Endothelial cell of umbilical vein (primary cell): ENCODE measurements around the gene PLPPR4. TPM values are rescaled to one million over a fixed set of nuclear protein-coding genes. Genes with fewer than 3 reads are reported as not detected.
"Not testable (repeated sequence)": the region's sequence is repeated elsewhere in the genome, so short reads cannot be mapped to it uniquely, and the experiment has no call there.

Experiments used
- BruUV-seq: library from RNA; stranded (reverse); fragments of 400-500 nt; replicated peaks from 2 replicates; lab custom pipeline; 2021; lab: Mats Ljungman, UMichigan
- CTCF ChIA-PET: fragments of 300-600, 350-600 bp; sonication (Branson Sonifier 250); formaldehyde crosslinking; loops from one replicate; lab custom pipeline; 2021; ENCODE audit warnings: antibody characterized with exemption, inconsistent platforms; lab: Charles Lee
- POLR2A ChIA-PET: fragments of 300-600, 350-600 bp; sonication (Branson Sonifier 250); formaldehyde crosslinking; loops from one replicate; lab custom pipeline; 2021; ENCODE audit warnings: antibody characterized with exemption, inconsistent platforms; lab: Charles Lee
- DNase-seq: peaks from one replicate; pipeline ENCODE4 v3.0.0-alpha.2; 2011; ENCODE audit warnings: low read depth, low spot score
- FAIRE-seq: peaks from 2 replicates; lab custom pipeline; 2011; peaks lifted over from hg19 to GRCh38; lab: Jason Lieb, UNC
- H2AFZ ChIP-seq: 2 replicates; pipeline ENCODE4 v1.6.0; 2012; ENCODE audit warnings: low read depth, low read length, control low read depth, inconsistent platforms
- H3K27ac ChIP-seq: 2 replicates; pipeline ENCODE4 v1.5.1; 2011; ENCODE audit warnings: low read depth, mild to moderate bottlenecking, control low read depth, low read length, moderate library complexity; ENCODE audit not compliant: insufficient read depth
- H3K27me3 ChIP-seq, 2 experiments: 2 replicates each; pipeline versions ENCODE4 v1.6.0 to v1.6.1; 2011; ENCODE audit warnings: low read length in 2 of 2, mixed read lengths in 1 of 2; ENCODE audit not compliant: control insufficient read depth in 2 of 2, insufficient read depth in 2 of 2
- H3K36me3 ChIP-seq, 2 experiments: 2 replicates in 1 of 2; 3 replicates in 1 of 2; pipeline ENCODE4 v1.5.1; 2011; ENCODE audit warnings: low read length in 2 of 2, mild to moderate bottlenecking in 1 of 2, moderate library complexity in 1 of 2; ENCODE audit not compliant: control insufficient read depth in 2 of 2, insufficient read depth in 2 of 2; ENCODE audit errors: extremely low read depth in 1 of 2
- H3K4me1 ChIP-seq: 3 replicates; pipeline ENCODE4 v1.5.1; 2011; ENCODE audit warnings: mild to moderate bottlenecking, low read length; ENCODE audit not compliant: control insufficient read depth, insufficient read depth; ENCODE audit errors: extremely low read depth
- H3K4me2 ChIP-seq: 2 replicates; pipeline ENCODE4 v1.6.1; 2011; ENCODE audit warnings: low read length, control low read depth, mixed read lengths; ENCODE audit not compliant: insufficient read depth
- H3K4me3 ChIP-seq, 3 experiments: fragments of 200-600 bp in 1 of 3; sonication (generic), shearing (Covaris generic) in 1 of 3; replicated peaks in 1 of 3; 2 replicates each; pipeline ENCODE4 v1.5.1; 2011 to 2016; ENCODE audit warnings: control low read depth in 3 of 3, low read length in 3 of 3, mild to moderate bottlenecking in 2 of 3, inconsistent platforms in 1 of 3, low read depth in 1 of 3, moderate library complexity in 1 of 3; ENCODE audit not compliant: insufficient read depth in 1 of 3
- H3K79me2 ChIP-seq: 2 replicates; pipeline ENCODE4 v1.6.0; 2012; ENCODE audit warnings: low read length, inconsistent platforms; ENCODE audit not compliant: control insufficient read depth, insufficient read depth
- H3K9ac ChIP-seq: replicated peaks from 2 replicates; pipeline ENCODE3; 2011; ENCODE audit warnings: low read length, control low read depth; ENCODE audit not compliant: insufficient read depth; ENCODE audit errors: extremely low read depth
- H3K9me1 ChIP-seq: replicated peaks from 3 replicates; pipeline ENCODE4 v1.6.0; 2011; ENCODE audit warnings: mild to moderate bottlenecking, low read length; ENCODE audit not compliant: control insufficient read depth, insufficient read depth; ENCODE audit errors: extremely low read depth
- H3K9me3 ChIP-seq: replicated peaks from 2 replicates; pipeline ENCODE4 v1.5.1; 2012; ENCODE audit warnings: low read length, inconsistent platforms; ENCODE audit not compliant: control insufficient read depth, insufficient read depth
- H4K20me1 ChIP-seq: replicated peaks from 2 replicates; pipeline ENCODE3; 2011; ENCODE audit warnings: mild to moderate bottlenecking, low read length; ENCODE audit not compliant: control insufficient read depth, insufficient read depth; ENCODE audit errors: extremely low read depth
- EZH2 ChIP-seq: IDR thresholded peaks from 2 replicates; pipeline ENCODE4 v1.6.1; 2012; ENCODE audit warnings: borderline replicate concordance, low read depth, mild to moderate bottlenecking, moderate library complexity, low read length, inconsistent platforms; ENCODE audit not compliant: severe bottlenecking
- GATA2 ChIP-seq: IDR thresholded peaks from 2 replicates; pipeline ENCODE4 v1.7.0; 2011; ENCODE audit warnings: low read depth, mild to moderate bottlenecking, moderate library complexity, mixed read lengths, low read length; ENCODE audit not compliant: insufficient read length, insufficient read depth
- POLR2A ChIP-seq: IDR thresholded peaks from 2 replicates; pipeline ENCODE4 v1.6.1; 2012; ENCODE audit warnings: low read depth, mild to moderate bottlenecking, control low read depth, low read length
- dilution Hi-C: fragments of 300-500 bp; cut with MboI; formaldehyde crosslinking; loops from one replicate; pipeline ENCODE4 v1.15.0; 2019; ENCODE audit warnings: low sequenced_read_pairs; ENCODE audit not compliant: extremely low pct_ligation_motif_present
- intact Hi-C: fragments of 100-400 bp; cut with micrococcal nuclease; formaldehyde crosslinking; loops from one replicate; pipeline ENCODE4 v1.10.0; 2022
- polyA plus RNA-seq, 4 experiments: library from polyadenylated mRNA; depleted of rRNA in 3 of 4; stranded (reverse) in 3 of 4; unstranded in 1 of 4; fragments of >200 nt; gene quantifications; 2 replicates each; pipeline versions ENCODE4 v1.2.1 to v1.2.3, GENCODE V29; 2011 to 2012; ENCODE audit warnings: missing spikeins in 1 of 4
- total RNA-seq: library from RNA; stranded (reverse); gene quantifications from 2 replicates; pipeline ENCODE4 v1.2.3, GENCODE V29; 2021
- TF ChIP-seq, protein P1 (sequence below), 2 donors: IDR thresholded peaks; 1 replicate in 1 of 2; 2 replicates in 1 of 2; pipeline ENCODE4 v1.5.1; 2011; ENCODE audit warnings: low read length in 2 of 2, mild to moderate bottlenecking in 2 of 2, moderate library complexity in 2 of 2, control low read depth in 1 of 2, inconsistent platforms in 1 of 2, low read depth in 1 of 2; ENCODE audit not compliant: insufficient read depth in 1 of 2; ENCODE audit errors: extremely low read depth in 1 of 2

PLPPR4 gene
- total and polyA plus RNA-seq, 2 donors (not counting 3 experiments of a cell fraction or from before 2014, with no cell fraction given) = not detected

DNA sequence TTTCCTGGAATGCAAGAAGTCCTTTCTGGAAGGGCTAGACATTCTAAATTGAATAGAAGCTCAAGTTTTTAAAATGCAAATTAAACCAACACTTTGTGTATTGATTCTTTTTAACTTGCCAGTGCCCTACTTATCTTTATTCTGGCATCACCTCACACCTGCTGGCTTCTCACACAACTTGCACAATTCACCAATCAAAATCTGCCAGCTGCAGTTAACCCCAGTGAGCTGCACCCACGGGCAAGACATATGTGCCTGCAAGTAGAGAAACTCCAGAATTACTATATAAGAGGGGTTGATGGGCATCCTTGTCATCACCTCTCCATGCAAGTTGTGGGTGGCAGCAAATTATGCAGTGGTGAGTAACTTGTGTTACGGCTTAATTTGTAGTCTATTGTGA is 11.7 kb upstream of the PLPPR4 start:
- Histone ChIP-seq H4K20me1 (no peaks in the 10 kb centered on the region), H3K79me2 (no peaks in the 10 kb centered on the region), H3K9me1 (no peaks in the 10 kb centered on the region), H3K36me3 (no peaks in the 10 kb centered on the region), H3K4me1 (no peaks in the 10 kb centered on the region), H3K4me3 (no peak overlapping the region), H3K27ac (no peak overlapping the region), H3K9ac (no peak overlapping the region), H3K9me3 (no peaks in the 10 kb centered on the region), H3K27me3 (peaks cover 0 to 6% of the 10 kb centered on the region in 2 experiments), H3K4me2 (no peak overlapping the region), H2AFZ (no peak overlapping the region)
- TF ChIP-seq GATA2 (no peak), POLR2A (no peak), EZH2 (no peak)
- TF ChIP-seq, protein P1, sequence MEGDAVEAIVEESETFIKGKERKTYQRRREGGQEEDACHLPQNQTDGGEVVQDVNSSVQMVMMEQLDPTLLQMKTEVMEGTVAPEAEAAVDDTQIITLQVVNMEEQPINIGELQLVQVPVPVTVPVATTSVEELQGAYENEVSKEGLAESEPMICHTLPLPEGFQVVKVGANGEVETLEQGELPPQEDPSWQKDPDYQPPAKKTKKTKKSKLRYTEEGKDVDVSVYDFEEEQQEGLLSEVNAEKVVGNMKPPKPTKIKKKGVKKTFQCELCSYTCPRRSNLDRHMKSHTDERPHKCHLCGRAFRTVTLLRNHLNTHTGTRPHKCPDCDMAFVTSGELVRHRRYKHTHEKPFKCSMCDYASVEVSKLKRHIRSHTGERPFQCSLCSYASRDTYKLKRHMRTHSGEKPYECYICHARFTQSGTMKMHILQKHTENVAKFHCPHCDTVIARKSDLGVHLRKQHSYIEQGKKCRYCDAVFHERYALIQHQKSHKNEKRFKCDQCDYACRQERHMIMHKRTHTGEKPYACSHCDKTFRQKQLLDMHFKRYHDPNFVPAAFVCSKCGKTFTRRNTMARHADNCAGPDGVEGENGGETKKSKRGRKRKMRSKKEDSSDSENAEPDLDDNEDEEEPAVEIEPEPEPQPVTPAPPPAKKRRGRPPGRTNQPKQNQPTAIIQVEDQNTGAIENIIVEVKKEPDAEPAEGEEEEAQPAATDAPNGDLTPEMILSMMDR (IDR thresholded peaks at IDR 0.05; ENCODE audit: extremely low read depth in 1 of 2, insufficient read depth in 1 of 2, low read depth in 1 of 2, low read length in 2 of 2) = no peak
- intact Hi-C loops (no loop called here), dilution Hi-C loops (no loop called here)
- FAIRE-seq (no peak), DNase-seq (no peak)
- ChIA-PET POLR2A (no interaction called here), CTCF (interaction anchor here (1.0 kb wide), 1 partner anchor 12 kb away, joined by 4 read pairs; no protein-coding TSS in a partner anchor)
- no TSS peak for BruUV-seq

DNA sequence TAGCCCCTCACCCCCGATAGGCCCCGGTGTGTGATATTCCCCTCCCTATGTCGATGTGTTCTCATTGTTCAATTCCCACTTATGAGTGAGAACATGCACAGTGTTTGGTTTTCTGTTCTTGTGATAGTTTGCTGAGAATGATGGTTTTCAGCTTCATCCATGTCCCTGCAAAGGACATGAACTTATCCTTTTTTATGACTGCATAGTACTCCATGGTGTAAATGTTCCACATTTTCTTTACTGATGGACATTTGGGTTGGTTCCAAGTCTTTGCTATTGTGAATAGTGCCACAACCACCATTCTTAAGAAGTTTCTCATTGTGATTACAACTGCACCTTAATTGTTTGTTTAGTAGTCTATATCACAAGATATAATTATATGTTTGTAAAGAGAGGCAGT is 3.9 kb upstream of the PLPPR4 start:
- intact Hi-C loops, H3K27ac ChIP-seq, H3K9me3 ChIP-seq, H3K36me3 ChIP-seq, H3K4me2 ChIP-seq, BruUV-seq, H3K9me1 ChIP-seq, H3K79me2 ChIP-seq, H4K20me1 ChIP-seq, DNase-seq, POLR2A ChIA-PET, H3K4me1 ChIP-seq, dilution Hi-C loops, FAIRE-seq, CTCF ChIA-PET, H3K9ac ChIP-seq, H3K4me3 ChIP-seq, H2AFZ ChIP-seq: not testable (repeated sequence)
- H3K27me3 ChIP-seq = peaks cover 18 to 23% of the 10 kb centered on the region in 2 experiments
